Measurements from ENCODE around the gene ANKRD52.

The ANKRD52 gene

DNA sequence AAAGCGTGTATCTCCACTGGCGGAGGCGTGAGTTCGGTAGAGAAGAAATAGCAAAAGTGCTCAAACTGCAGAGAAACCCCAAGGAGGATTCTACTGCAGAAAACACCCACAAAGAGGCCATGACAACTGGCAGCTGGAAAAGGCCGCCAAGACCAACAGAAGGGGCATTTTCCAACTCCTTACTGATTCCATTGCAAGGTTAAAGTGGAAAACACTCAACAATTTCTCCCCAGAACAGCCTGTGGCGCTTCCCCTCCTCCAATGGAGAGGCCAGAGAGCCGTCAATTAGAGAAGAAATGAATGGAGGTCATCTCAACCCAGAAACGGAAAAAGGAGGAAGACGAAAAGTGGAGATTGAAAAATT lies 618 bp upstream of the ANKRD52 start:
- H3K9ac ChIP-seq (ENCODE audit: insufficient read length, low read depth): peak overlapping the region; percentile 96
- peaks cover 10% of the 10 kb centered on the region for H3K27me3 ChIP-seq (ENCODE audit: insufficient read depth, insufficient read length)
- no peak for DNase-seq (ENCODE audit: low read depth, low spot score)
- peak overlapping the region; percentile 82 for H3K4me3 ChIP-seq (ENCODE audit: insufficient read length, low read depth)
- no peaks in the 10 kb centered on the region for H3K9me3 ChIP-seq (ENCODE audit: insufficient read depth, low read length)
- TF ChIP-seq YY1 (IDR thresholded peaks at IDR 0.05; ENCODE audit: insufficient read depth, insufficient read length) (no peak), SUZ12 (IDR thresholded peaks at IDR 0.05; ENCODE audit: extremely low read depth, insufficient read depth, insufficient read length) (no peak), ZNF274 (IDR thresholded peaks at IDR 0.05; ENCODE audit: low read depth, low read length) (no peak)
- peaks cover 34% of the 10 kb centered on the region for H3K36me3 ChIP-seq (ENCODE audit: insufficient read depth, insufficient read length, low read length)
- H3K4me1 ChIP-seq (ENCODE audit: insufficient read depth, insufficient read length): peaks cover 12% of the 10 kb centered on the region

DNA sequence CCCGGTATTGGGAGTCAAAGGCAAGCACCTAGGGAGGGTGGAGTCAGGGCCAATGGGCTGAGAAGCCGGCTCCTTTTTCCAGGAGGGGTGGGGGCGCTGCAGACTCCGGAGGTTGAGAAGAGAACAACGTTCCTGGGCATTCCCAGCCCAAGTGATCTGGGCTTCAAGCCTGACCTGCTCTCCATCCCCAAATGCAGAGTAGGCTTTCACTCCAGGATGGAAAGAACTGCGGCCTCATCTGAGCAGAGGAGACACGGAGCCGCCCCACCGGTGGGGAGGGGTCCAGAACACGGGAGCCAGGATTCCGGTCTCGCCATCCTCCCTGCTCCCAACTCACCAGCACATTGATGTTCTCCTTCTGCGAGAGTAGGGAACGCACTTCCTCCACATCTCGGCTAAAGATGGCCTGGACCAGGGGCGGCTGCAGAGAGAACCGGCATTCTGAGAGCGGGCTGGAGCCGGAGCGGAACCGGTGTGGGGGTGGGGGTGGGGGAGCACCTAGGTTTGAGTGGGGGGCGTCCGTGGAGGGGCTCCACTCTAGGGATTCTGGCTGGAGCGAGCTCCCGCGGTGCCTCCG lies 605 bp downstream of the ANKRD52 start:
- DNase-seq (ENCODE audit: low read depth, low spot score): peak; percentile 63
- no peaks in the 10 kb centered on the region for H3K9me3 ChIP-seq (ENCODE audit: insufficient read depth, low read length)
- H3K27me3 ChIP-seq (ENCODE audit: insufficient read depth, insufficient read length): peaks cover 10% of the 10 kb centered on the region
- no peak for TF ChIP-seq YY1 (IDR thresholded peaks at IDR 0.05; ENCODE audit: insufficient read depth, insufficient read length)
- no peak for TF ChIP-seq ZNF274 (IDR thresholded peaks at IDR 0.05; ENCODE audit: low read depth, low read length)
- no peak for TF ChIP-seq SUZ12 (IDR thresholded peaks at IDR 0.05; ENCODE audit: extremely low read depth, insufficient read depth, insufficient read length)
- peaks cover 47% of the 10 kb centered on the region for H3K36me3 ChIP-seq (ENCODE audit: insufficient read depth, insufficient read length, low read length)
- peak overlapping the region; percentile 82 for H3K4me3 ChIP-seq (ENCODE audit: insufficient read length, low read depth)
- H3K9ac ChIP-seq (ENCODE audit: insufficient read length, low read depth): peak overlapping the region; percentile 96
- peaks cover 12% of the 10 kb centered on the region for H3K4me1 ChIP-seq (ENCODE audit: insufficient read depth, insufficient read length)

DNA sequence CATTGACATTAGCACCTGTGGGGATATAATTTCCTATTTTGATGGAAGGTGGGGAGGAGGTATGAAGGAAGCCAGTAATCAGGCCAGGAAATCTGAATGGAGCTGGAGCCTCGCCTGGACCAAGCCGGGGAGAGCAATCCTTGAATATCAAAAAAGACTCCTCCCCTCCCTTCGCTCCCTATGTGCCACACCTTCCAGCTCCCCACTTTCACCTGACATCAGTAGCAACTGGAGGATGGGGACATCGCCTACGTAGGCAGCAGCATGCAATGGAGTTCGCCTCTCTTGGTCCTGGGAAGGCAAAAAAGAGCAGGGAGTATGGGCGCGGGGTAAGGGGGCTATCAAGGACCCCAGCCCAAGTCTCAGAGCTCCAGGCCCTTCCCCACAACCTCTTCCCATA lies 1.1 kb downstream of the ANKRD52 start:
- TF ChIP-seq YY1 (IDR thresholded peaks at IDR 0.05; ENCODE audit: insufficient read depth, insufficient read length): no peak
- TF ChIP-seq SUZ12 (IDR thresholded peaks at IDR 0.05; ENCODE audit: extremely low read depth, insufficient read depth, insufficient read length): no peak
- TF ChIP-seq ZNF274 (IDR thresholded peaks at IDR 0.05; ENCODE audit: low read depth, low read length): no peak
- Histone ChIP-seq H3K4me1 (ENCODE audit: insufficient read depth, insufficient read length) (peaks cover 12% of the 10 kb centered on the region), H3K9me3 (ENCODE audit: insufficient read depth, low read length) (no peaks in the 10 kb centered on the region), H3K36me3 (ENCODE audit: insufficient read depth, insufficient read length, low read length) (peaks cover 52% of the 10 kb centered on the region), H3K4me3 (ENCODE audit: insufficient read length, low read depth) (peak overlapping the region; percentile 82), H3K9ac (ENCODE audit: insufficient read length, low read depth) (peak overlapping the region; percentile 96), H3K27me3 (ENCODE audit: insufficient read depth, insufficient read length) (peaks cover 10% of the 10 kb centered on the region)
- DNase-seq (ENCODE audit: low read depth, low spot score): no peak

DNA sequence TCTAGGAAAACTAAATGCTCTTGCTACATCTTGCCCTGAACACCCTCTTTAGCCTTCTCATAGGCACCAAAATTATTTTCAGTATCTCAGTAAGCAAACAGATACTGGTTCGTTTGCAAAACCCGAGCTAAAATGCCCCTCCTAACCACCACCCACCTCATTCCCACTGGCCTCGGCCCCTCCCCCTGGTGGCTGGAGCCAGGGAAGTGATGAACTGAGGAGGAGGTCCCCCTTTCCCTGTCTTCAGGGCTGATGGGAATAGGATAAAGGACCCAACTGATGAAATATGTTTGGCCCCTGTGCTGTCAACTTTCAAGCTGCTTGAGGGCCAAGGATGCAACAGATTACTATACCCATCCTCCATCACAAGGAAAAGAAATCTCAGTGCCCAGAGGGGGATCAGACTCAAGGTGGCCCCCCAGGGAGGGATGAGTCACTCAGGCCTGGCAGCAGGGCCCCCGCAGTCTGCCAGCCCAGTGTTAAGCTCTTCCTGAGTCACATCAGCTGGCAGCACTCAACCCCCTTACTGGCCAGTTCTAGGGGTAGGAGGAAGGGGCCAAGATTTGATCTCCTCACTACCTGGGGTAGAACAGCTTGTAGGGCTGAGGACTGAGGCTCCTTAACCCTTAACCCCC lies 1.7 kb downstream of the ANKRD52 start:
- no peak for DNase-seq (ENCODE audit: low read depth, low spot score)
- Histone ChIP-seq H3K36me3 (ENCODE audit: insufficient read depth, insufficient read length, low read length) (peaks cover 58% of the 10 kb centered on the region), H3K9ac (ENCODE audit: insufficient read length, low read depth) (no peak overlapping the region), H3K4me3 (ENCODE audit: insufficient read length, low read depth) (peak overlapping the region; percentile 82), H3K27me3 (ENCODE audit: insufficient read depth, insufficient read length) (peaks cover 10% of the 10 kb centered on the region), H3K4me1 (ENCODE audit: insufficient read depth, insufficient read length) (peaks cover 12% of the 10 kb centered on the region), H3K9me3 (ENCODE audit: insufficient read depth, low read length) (no peaks in the 10 kb centered on the region)
- TF ChIP-seq SUZ12 (IDR thresholded peaks at IDR 0.05; ENCODE audit: extremely low read depth, insufficient read depth, insufficient read length): no peak
- TF ChIP-seq ZNF274 (IDR thresholded peaks at IDR 0.05; ENCODE audit: low read depth, low read length): no peak
- no peak for TF ChIP-seq YY1 (IDR thresholded peaks at IDR 0.05; ENCODE audit: insufficient read depth, insufficient read length)

DNA sequence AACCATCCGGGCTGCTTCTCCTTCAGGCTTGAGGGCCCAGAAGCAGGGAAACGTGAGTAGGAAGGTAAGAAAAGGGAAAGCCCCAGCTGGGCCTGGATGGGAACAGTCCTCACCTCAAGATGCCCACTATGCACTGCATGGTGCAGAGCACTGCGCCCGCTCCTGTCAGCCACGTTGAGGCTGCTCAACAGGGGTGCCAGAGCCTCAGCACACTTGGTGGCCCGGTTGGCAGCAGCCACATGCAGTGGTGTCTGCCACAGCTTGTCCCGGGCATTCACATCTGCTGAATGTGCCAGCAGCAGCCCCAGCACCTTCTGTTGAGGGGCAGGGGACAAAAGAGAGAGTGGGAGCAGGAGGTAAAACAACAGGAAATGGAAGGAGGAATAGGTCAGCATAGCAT lies 2.5 kb downstream of the ANKRD52 start:
- Histone ChIP-seq H3K27me3 (ENCODE audit: insufficient read depth, insufficient read length) (peaks cover 10% of the 10 kb centered on the region), H3K9ac (ENCODE audit: insufficient read length, low read depth) (no peak overlapping the region), H3K36me3 (ENCODE audit: insufficient read depth, insufficient read length, low read length) (peaks cover 66% of the 10 kb centered on the region), H3K4me1 (ENCODE audit: insufficient read depth, insufficient read length) (peaks cover 12% of the 10 kb centered on the region), H3K4me3 (ENCODE audit: insufficient read length, low read depth) (no peak overlapping the region), H3K9me3 (ENCODE audit: insufficient read depth, low read length) (no peaks in the 10 kb centered on the region)
- TF ChIP-seq ZNF274 (IDR thresholded peaks at IDR 0.05; ENCODE audit: low read depth, low read length) (no peak), YY1 (IDR thresholded peaks at IDR 0.05; ENCODE audit: insufficient read depth, insufficient read length) (no peak), SUZ12 (IDR thresholded peaks at IDR 0.05; ENCODE audit: extremely low read depth, insufficient read depth, insufficient read length) (no peak)
- no peak for DNase-seq (ENCODE audit: low read depth, low spot score)

DNA sequence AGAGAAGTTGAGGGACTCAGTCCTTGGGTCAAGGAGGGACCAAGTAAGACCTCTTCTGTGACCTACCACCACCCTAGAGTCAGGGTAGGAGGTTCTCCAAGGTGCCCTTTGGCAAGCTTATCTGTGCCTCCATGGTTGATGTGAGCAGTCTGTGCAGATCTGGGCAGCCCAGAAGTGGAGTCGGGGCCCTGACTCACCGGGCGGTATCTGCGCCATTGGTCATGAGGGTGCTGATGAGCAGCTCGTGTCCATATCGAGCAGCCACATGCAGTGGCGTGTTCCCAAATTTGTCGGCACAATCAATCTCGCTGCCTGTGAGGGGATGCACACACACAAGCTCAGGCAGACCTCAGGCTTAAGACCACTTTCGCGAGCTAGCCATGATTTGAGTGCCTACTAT lies 5.1 kb downstream of the ANKRD52 start:
- H3K9ac ChIP-seq (ENCODE audit: insufficient read length, low read depth): no peak overlapping the region
- H3K4me1 ChIP-seq (ENCODE audit: insufficient read depth, insufficient read length): peaks cover 12% of the 10 kb centered on the region
- peaks cover 91% of the 10 kb centered on the region for H3K36me3 ChIP-seq (ENCODE audit: insufficient read depth, insufficient read length, low read length)
- H3K27me3 ChIP-seq (ENCODE audit: insufficient read depth, insufficient read length): no peaks in the 10 kb centered on the region
- no peak for DNase-seq (ENCODE audit: low read depth, low spot score)
- TF ChIP-seq SUZ12 (IDR thresholded peaks at IDR 0.05; ENCODE audit: extremely low read depth, insufficient read depth, insufficient read length) (no peak), YY1 (IDR thresholded peaks at IDR 0.05; ENCODE audit: insufficient read depth, insufficient read length) (no peak), ZNF274 (IDR thresholded peaks at IDR 0.05; ENCODE audit: low read depth, low read length) (no peak)
- H3K9me3 ChIP-seq (ENCODE audit: insufficient read depth, low read length): no peaks in the 10 kb centered on the region
- H3K4me3 ChIP-seq (ENCODE audit: insufficient read length, low read depth): no peak overlapping the region

DNA sequence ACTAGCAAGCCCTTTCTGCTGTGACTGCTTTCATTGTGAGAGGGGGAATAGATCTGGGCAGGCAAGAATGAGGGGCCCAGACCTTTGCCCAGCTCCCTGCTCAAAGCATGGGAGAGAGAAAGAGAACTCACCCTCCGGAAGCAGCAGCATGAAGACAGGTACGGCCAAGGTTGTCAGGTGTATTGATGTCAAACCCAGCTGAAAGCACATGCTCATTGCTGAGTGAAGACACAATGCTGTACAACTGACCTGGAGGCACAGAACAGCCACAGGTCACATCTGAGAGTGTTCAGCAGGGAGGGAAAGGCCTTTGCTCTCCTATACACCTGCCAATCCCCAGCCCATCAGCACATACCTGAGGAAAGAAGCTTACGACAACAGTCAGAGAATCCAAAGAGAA lies 5.5 kb downstream of the ANKRD52 start:
- no peak overlapping the region for H3K9ac ChIP-seq (ENCODE audit: insufficient read length, low read depth)
- TF ChIP-seq YY1 (IDR thresholded peaks at IDR 0.05; ENCODE audit: insufficient read depth, insufficient read length) (no peak), ZNF274 (IDR thresholded peaks at IDR 0.05; ENCODE audit: low read depth, low read length) (no peak), SUZ12 (IDR thresholded peaks at IDR 0.05; ENCODE audit: extremely low read depth, insufficient read depth, insufficient read length) (no peak)
- peaks cover 95% of the 10 kb centered on the region for H3K36me3 ChIP-seq (ENCODE audit: insufficient read depth, insufficient read length, low read length)
- H3K4me1 ChIP-seq (ENCODE audit: insufficient read depth, insufficient read length): peaks cover 12% of the 10 kb centered on the region
- no peak for DNase-seq (ENCODE audit: low read depth, low spot score)
- no peak overlapping the region for H3K4me3 ChIP-seq (ENCODE audit: insufficient read length, low read depth)
- no peaks in the 10 kb centered on the region for H3K27me3 ChIP-seq (ENCODE audit: insufficient read depth, insufficient read length)
- no peaks in the 10 kb centered on the region for H3K9me3 ChIP-seq (ENCODE audit: insufficient read depth, low read length)

Measured in NT2/D1 (cell line).